AG09309 (cell line): ENCODE measurements around the gene ERI3.

Experiments used
- DNase-seq: peaks from one replicate; pipeline ENCODE4 v3.0.0-alpha.2; 2010; ENCODE audit warnings: low read depth
- H3K4me3 ChIP-seq: 2 replicates; pipeline ENCODE4 v1.5.1; 2011; ENCODE audit warnings: mild to moderate bottlenecking, low read depth, low read length, moderate library complexity; ENCODE audit not compliant: control insufficient read depth
- CTCF ChIP-seq: IDR thresholded peaks from 2 replicates; pipeline ENCODE4 v1.5.1; 2011; ENCODE audit warnings: mild to moderate bottlenecking, low read depth, low read length, inconsistent platforms; ENCODE audit not compliant: insufficient read depth, control insufficient read depth; ENCODE audit errors: missing control alignments

The ERI3 gene

DNA sequence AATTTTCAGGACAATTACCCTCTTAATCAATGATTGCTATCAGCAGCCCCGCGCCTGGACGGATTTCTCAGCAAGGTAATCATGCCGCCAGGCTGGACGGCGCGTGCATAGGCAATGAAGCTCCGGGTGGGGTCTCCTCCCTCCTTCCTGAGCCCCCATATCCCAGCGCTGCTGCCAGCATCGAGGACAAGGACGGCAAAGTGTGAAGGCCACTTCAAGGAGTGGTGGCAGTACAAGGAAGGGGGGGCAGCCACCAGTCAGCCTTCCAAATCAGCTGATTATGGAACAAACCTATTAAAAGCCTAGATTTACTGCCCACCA is 90.6 kb downstream of the ERI3 start:
- H3K4me3 ChIP-seq, result no peak overlapping the region
- no peak for DNase-seq

GRCh38 chr1:44263568-44264450 is 91.2 kb downstream of the ERI3 start:
- no peak for DNase-seq

More for the DNA sequence above, 90.6 kb downstream of the ERI3 start:
- no peak for TF ChIP-seq CTCF

DNA sequence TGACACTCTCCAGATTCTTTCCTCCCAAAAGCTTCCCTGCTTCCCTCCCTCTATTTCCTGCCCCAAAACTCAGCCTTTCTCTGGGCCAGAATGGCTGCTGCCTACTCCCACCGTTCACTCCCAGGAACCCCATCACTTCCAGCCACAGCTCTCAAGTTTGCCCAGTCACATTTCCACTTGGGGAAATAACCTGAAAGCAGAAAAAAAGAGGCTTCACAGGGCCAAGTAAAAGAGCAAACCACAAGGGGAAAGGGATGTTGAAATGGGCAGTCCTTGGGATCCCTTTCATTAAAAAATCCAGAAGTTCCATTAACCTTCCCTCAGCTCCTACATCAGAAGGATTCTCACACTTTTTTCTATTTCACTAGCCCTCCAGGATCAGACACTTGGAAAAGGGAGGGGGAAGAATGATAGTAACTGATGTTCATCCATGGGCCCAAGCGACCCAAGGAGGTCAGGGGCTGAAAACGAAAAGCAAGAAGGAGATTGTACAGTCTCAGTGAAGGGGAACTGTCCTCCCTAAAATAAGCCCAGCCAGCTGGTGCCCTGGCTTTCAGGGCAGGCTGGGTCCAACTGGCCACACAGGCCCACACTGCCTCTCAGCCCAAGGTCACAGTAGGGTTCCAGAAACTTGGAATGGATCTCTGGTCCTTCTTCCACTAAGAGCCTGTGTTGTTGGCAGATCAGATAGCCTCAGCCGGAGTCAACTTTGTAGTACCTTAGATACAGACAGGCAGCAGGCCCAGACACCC is 92.1 kb downstream of the ERI3 start:
- no peak overlapping the region for H3K4me3 ChIP-seq
- TF ChIP-seq CTCF, result no peak
- no peak for DNase-seq

More at GRCh38 chr1:44263568-44264450, 91.2 kb downstream of the ERI3 start:
- H3K4me3 ChIP-seq, result no peak overlapping the region
- no peak for TF ChIP-seq CTCF

GRCh38 chr1:44262414-44262813 is 92.6 kb downstream of the ERI3 start:
- no peak for DNase-seq
- no peak overlapping the region for H3K4me3 ChIP-seq
- no peak for TF ChIP-seq CTCF

DNA sequence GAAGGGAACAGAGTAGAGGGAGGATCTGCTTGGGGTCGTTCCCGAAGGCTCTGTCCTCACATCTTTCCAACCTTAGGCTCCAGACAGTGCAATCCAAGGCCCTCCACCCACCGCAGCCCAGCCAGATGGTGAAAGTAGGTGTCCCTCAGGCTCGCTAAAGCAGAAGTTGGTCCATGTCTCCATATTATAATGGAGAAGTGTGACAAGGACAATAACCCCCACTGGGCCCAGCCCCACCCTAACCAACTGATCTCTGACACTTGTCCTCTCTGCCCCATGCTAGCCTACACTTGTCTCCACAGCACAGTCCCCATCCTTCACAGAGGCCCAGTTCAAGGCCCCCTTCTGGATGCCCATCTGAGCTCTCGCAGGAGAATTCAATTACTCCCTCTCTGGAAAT is 93.1 kb downstream of the ERI3 start:
- no peak overlapping the region for H3K4me3 ChIP-seq
- DNase-seq, result no peak
- TF ChIP-seq CTCF, result no peak

DNA sequence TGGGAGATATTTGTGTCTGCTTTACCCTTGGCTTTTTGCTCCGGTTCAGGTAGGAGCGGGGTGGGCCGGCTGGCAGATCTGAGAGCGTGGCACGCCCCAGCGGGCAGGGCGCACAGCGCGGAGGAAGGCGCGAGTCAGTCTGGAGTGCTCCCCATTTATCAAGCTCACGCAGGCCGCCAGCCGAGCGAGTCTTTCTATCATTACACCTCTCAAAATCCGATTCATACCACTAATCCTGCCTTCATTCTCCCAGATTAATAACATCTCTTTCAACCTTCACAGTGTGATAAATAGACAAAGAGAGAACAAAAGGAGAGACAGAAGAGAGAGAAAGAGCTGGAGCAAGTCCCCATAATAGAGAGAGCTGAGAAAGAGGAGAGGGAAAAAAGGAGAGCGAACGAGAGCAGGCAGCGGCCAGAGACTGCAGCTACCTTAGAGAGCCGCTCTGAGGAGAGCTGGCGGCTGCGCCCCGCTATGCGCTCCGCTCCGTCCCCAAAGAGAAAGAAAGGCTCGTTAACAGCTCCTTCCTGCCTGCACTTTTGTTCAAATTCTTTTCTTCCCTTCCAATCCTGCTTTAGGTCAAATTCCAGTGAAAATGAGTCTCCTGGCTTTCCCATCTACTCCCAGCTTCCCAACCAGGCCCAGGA is 93.8 kb downstream of the ERI3 start:
- DNase-seq, result no peak
- TF ChIP-seq CTCF, result no peak
- no peak overlapping the region for H3K4me3 ChIP-seq
